ENCODE data around the gene NPM3.

The NPM3 gene

GRCh38 chr10:101782811-101783735, at the start of gene NPM3:
Gene NPM3, minus strand, starts transcription at chr10:101783446. Its CDS starts 56 bp downstream, at chr10:101783390.
- DNase-seq (ENCODE audit: low read depth): peak; percentile 38

DNA sequence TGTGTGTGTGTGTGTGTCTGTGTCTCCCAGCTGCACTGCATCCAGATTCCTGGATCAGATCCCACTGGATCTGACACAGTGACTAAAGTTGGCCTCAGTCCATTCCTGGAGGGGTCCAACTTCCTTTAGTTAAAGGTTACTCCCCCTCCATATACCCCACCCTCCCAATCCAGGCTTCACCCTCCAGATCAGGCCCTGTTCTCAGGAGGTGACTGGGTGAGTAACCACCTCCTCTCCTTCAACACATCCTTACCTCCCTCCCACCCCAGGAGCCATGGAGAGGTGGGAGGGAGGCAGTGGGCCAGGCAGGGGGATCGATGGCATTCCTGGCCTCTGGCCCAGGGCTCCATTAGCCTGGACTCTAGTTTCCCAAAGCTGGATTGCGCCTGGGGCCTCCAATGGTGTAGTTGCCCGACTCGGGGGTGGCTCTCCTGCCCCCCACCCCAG, 49.1 kb upstream of the NPM3 start:
- no peak for DNase-seq (ENCODE audit: low read depth)

DNA sequence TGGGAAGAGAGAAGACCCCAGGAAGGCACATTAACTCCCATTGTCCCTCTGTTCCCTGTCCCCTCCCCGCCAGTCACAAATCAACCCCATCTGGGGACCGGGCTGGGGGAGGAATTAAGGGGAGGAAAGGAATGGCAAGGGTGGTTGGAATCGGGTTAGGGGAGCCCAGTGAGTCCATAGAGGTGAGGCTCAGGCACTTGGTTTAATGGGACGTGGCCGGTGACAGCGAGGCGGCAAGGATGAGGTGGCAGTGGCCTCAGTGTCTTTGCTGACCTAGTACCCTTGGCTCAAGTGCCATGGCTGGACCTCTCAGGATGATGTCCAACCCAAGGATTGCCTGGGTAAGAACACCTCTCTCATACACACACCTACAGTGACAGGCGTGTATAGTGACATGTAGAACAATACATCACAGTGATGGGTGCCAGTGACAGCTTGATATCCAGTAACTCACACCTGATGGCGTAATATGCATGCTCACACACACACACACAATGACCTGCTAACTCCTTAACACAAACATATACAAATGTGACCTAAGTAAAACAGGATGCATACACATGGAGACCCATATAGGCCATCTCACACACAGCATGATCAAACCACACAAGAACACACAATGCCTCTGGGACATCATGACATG, 48.0 kb upstream of the NPM3 start:
- DNase-seq (ENCODE audit: low read depth): no peak

DNA sequence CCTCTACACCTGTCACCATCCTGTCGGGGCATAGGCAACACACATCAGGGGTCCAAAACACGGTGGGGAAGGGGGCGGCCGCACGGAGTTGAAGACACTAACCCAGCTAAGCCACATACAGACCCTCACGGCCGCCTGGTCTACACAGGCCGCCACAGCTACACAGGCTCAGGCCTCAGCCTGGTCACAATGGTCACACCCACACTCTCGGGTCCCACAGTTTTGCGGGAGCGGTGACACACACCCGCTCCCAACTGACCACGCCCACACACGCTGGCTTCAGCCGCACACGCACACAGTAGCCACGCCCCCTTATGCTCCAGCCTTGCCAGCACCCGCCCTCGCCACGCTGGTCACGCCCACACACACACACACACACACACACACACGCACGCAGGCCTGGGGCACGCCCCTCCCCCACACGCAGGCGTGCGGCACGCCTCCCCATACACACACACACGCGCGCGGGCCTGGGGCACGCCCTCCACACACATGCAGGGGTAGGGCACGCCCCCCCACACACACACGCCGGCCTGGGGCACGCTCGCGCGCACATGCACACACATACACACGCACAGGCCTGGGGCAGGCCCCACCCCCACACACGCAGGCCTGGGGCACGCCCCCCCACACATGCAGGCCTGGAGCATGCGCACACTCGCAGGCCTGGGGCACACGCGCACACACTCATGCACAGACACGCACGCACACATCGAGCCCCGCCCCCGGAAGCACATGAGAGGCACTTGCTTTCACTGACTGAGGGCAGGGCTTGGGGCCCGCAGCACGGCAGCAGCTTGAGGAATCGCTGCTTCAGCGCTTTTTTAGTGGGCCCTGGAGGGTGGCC, 47.3 kb upstream of the NPM3 start:
- peak; percentile 68 for DNase-seq (ENCODE audit: low read depth)

DNA sequence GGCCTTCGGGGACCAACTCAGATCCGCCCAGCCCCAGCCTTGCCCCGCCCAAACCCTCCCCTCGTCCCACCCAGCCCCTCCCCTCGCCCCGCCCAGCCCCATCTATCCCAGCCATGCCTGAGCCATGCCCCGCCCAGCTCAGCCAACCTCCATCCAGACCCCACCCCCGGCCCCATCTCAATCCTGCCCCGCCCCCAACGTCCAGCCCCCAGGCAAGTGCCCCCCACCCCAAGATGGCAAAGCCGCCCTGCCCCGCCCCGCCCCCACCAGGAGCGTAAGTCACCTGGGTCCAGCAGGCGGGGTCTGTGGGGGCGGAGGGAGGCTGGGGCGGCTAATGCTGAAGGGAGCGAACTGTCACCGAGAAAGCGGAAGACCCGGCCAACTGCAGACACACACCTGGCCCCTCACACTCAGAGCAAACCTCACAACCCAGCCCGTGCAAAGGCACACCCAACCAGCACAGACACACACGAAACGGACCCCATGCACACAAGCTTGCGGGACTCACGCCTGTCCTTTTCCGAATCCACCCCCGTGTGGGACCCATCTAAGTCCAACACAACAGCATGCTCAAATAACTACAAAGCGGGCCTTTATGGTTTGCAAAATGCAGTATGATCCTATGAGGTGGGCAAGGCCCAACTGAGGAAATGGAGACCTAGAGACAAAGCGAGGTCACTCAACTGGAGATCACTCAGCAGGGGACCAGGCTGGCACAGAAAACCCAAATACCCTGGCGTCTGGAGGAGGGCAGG, 46.5 kb upstream of the NPM3 start:
- no peak for DNase-seq (ENCODE audit: low read depth)

DNA sequence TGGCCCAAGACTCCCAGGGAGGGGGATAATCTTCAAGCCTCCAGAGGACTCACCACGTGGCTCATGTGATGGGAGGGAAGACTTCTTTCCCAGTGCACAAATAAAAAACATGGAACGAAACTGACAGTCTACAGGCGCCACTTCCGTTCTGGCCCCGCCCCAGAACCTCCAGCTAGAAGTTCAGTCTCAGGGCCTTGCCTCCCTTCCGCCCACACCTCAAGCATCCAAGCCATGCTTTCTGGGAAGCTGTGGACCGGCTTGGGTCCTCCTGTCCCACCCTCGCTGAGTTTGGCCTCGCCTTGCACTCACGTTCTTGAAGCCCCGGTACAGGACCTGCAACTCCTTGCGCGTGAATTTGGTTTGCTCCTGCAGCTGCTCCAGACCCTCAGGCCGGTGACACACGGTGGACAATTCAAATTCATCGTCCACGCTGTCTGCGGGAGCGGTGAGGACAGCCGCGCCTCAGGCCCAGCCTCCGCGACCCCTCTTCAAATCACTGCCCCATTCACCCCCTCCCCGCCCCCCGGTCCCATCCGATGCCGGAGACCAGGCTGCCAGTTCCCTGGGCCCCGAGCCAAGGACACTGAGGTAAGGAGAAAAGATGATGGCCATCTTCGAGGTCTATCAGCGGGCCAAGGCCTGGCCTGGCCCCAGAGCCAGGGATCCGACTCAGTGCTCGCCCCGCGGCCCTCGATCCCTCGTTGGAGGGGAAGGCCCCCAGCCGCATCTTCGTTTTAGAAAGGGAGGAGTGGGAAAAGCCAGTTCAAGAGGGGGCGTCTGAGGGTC, 45.7 kb upstream of the NPM3 start:
- DNase-seq (ENCODE audit: low read depth): no peak

GRCh38 chr10:101827919-101828600, 44.8 kb upstream of the NPM3 start:
- DNase-seq (ENCODE audit: low read depth): no peak

- no peak for DNase-seq (ENCODE audit: low read depth)
These were observed 43.7 kb upstream of the NPM3 start for GRCh38 chr10:101826852-101827434.

GRCh38 chr10:101824736-101825135, 41.5 kb upstream of the NPM3 start:
- no peak for DNase-seq (ENCODE audit: low read depth)

DNA sequence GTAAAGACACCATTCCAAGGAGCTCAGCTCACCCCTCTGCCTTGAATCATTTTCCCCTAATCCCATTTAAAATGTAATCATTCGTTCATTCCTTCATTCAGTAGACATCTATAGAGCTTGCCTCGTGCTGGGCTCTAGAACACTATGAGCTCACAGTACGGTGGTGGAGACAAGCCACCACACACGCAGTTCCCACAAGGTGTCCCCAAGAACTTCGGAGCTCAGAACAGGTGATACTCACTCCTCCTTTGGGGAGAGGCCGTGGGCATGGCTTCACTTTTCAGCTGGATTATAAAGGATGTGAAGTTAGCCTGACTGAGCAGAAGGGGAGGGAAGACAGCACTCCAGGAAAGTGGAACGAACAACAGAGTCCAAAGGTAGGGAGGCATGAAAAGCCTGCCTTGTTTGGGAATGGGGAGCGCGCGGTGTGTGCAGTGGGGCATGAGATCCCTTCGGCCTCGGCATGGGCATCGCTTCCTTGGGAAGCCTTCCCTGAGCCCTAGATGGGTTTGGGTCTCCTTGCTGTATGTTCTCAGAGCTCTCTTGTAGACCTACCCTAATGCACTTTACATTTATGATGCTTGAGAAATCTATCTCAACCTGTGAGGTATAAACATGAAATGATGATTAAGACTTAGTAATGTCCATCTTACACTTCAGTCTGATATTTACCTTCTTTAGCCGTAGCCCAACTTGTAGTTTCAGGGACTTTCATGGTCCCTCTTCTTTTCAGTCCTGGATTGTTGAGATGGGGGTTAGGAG, 35.8 kb upstream of the NPM3 start:
- no peak for DNase-seq (ENCODE audit: low read depth)

GRCh38 chr10:101818119-101818871, 35.0 kb upstream of the NPM3 start, which contains the start of gene OGA:
Gene OGA, minus strand, starts transcription at chr10:101818444. Its CDS starts 422 bp downstream, at chr10:101818022.
- DNase-seq (ENCODE audit: low read depth): peak; percentile 100

GRCh38 chr10:101817337-101818118, 34.3 kb upstream of the NPM3 start:
- peak; percentile 88 for DNase-seq (ENCODE audit: low read depth)

DNA sequence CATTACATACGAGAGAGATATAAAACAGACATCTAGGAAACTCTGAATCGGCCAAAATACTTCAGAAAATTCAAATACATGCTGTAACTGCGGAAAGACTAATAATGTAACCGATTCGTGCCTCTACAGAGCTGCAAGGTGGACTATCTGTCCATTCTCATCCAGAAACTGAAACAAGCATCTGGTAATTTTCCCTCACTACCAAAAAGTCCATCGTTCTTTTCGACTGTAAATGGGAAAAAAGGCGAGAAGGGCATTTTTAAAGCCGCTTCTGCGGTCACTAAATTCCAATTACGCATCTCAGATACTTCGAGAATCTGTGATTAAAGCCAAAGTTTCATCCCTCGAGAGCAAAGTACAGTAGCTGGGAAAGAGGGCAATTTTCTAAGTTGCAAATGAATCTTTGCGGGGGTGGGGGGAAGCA, 33.7 kb upstream of the NPM3 start:
- DNase-seq (ENCODE audit: low read depth): no peak

DNA sequence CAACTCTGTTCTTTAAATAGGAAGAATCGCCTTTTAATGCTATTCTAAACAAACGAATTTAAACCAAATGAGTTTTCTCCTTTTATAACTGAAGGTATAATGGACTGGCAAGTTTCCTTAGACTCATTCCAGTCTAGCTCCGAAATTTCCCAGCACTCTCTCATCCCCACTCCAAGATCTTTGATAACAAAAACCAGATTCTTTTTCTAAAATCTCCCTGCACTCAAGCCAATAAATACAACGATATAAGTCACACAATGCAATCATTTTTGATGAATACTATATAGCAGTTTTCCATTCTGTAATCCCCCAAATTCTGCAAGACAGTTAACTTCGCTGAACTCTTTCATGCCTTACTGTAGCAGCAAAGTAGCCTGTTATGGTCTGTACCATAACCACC, 33.1 kb upstream of the NPM3 start:
- no peak for DNase-seq (ENCODE audit: low read depth)

GRCh38 chr10:101814466-101815071, 31.3 kb upstream of the NPM3 start:
- DNase-seq (ENCODE audit: low read depth): no peak

- DNase-seq (ENCODE audit: low read depth): no peak
These were observed 29.4 kb upstream of the NPM3 start for GRCh38 chr10:101812606-101813005.

GRCh38 chr10:101807158-101807557, 23.9 kb upstream of the NPM3 start:
- DNase-seq (ENCODE audit: low read depth): no peak
